Breast epithelium (tissue), 4 donors: ENCODE results near the gene KLHL7. TPM values are rescaled to one million over a fixed set of nuclear protein-coding genes. Genes with fewer than 3 reads are reported as not detected.
"Not testable (repeated sequence)": the region's sequence is repeated elsewhere in the genome, so short reads cannot be mapped to it uniquely, and the experiment has no call there.

Source experiments
- DNase-seq, 2 donors: peaks; one replicate each; pipeline ENCODE4 v3.0.0-alpha.2; 2019; ENCODE audit warnings: low spot score in 2 of 2
- H3K27ac ChIP-seq, 2 donors: fragments of 200-600 bp; sonication (generic) in 1 of 2; one replicate each; pipeline ENCODE4 v1.5.1; 2016 to 2019; ENCODE audit warnings: mild to moderate bottlenecking in 1 of 2
- H3K27me3 ChIP-seq, 2 donors: fragments of 200-600 bp; sonication (generic) in 1 of 2; one replicate each; pipeline versions ENCODE4 v1.5.1 to v1.6.0; 2017 to 2019; ENCODE audit warnings: control low read depth in 1 of 2, mild to moderate bottlenecking in 1 of 2
- H3K36me3 ChIP-seq: fragments of 200-600 bp; one replicate; pipeline ENCODE4 v1.5.1; 2019
- H3K4me1 ChIP-seq, 2 donors: fragments of 200-600 bp; sonication (generic); one replicate each; pipeline ENCODE4 v1.5.1; 2016 to 2019; ENCODE audit warnings: control low read depth in 1 of 2
- H3K4me3 ChIP-seq, 3 donors: fragments of 200-600 bp; sonication (generic); 1 replicate in 2 of 3; 2 replicates in 1 of 3; pipeline ENCODE4 v1.5.1; 2016 to 2019; ENCODE audit warnings: mild to moderate bottlenecking in 3 of 3, moderate library complexity in 2 of 3
- H3K9me3 ChIP-seq, 2 donors: fragments of 200-600 bp; sonication (generic) in 1 of 2; one replicate each; pipeline ENCODE4 v1.5.1; 2016 to 2019; ENCODE audit warnings: control low read depth in 1 of 2
- CTCF ChIP-seq, 3 donors: fragments of 450-650 bp; IDR thresholded peaks; one replicate each; pipeline ENCODE4 v1.5.1; 2016 to 2017; ENCODE audit warnings: antibody characterized with exemption in 3 of 3, mild to moderate bottlenecking in 3 of 3, moderate library complexity in 3 of 3
- POLR2A ChIP-seq: fragments of 450-650 bp; IDR thresholded peaks from one replicate; pipeline ENCODE4 v1.6.1; 2016; ENCODE audit warnings: antibody characterized with exemption, mild to moderate bottlenecking, moderate library complexity
- POLR2AphosphoS5 ChIP-seq, 3 donors: sonication (generic); formaldehyde crosslinking; IDR thresholded peaks; one replicate each; pipeline ENCODE4 v1.6.1; 2017; ENCODE audit warnings: antibody characterized with exemption in 3 of 3
- intact Hi-C: fragments of 100-400 bp; cut with DNase I; formaldehyde crosslinking; loops from one replicate; pipeline ENCODE4 v1.15.1; 2023; ENCODE audit warnings: low total_unique reads
- total RNA-seq, 3 donors: library from RNA; depleted of rRNA; stranded (reverse); fragments of >200 nt; gene quantifications; one replicate each; pipeline ENCODE4 v1.1.0, GENCODE V29; 2016

The KLHL7 gene
- total RNA-seq, 3 donors from 2014 or later: 28.5 to 39.2 (median 29.0) TPM

- Histone ChIP-seq H3K36me3 (no peaks in the 10 kb centered on the region), H3K4me3 (no peak overlapping the region), H3K9me3 (no peaks in the 10 kb centered on the region), H3K27ac (no peak overlapping the region), H3K4me1 (peaks cover 0 to 12% of the 10 kb centered on the region in 2 donors), H3K27me3 (no peaks in the 10 kb centered on the region)
- DNase-seq: no peak
- TF ChIP-seq CTCF (IDR thresholded peaks at IDR 0.05) (no peak), POLR2AphosphoS5 (IDR thresholded peaks at IDR 0.05) (no peak), POLR2A (no peak)
- intact Hi-C loops: no loop called here
Measured at GRCh38 chr7:23184291-23184690, 78.7 kb downstream of the KLHL7 start.

GRCh38 chr7:23184709-23185359, 79.2 kb downstream of the KLHL7 start:
- no peak for DNase-seq
- Histone ChIP-seq H3K9me3 (no peaks in the 10 kb centered on the region), H3K36me3 (no peaks in the 10 kb centered on the region), H3K4me3 (no peak overlapping the region), H3K4me1 (peaks cover 0 to 12% of the 10 kb centered on the region in 2 donors), H3K27ac (no peak overlapping the region), H3K27me3 (no peaks in the 10 kb centered on the region)
- TF ChIP-seq CTCF (IDR thresholded peaks at IDR 0.05) (peak in 1 of 3 donors; percentile 30), POLR2AphosphoS5 (IDR thresholded peaks at IDR 0.05) (no peak)
- intact Hi-C loops: no loop called here

GRCh38 chr7:23185980-23186379, 80.4 kb downstream of the KLHL7 start:
- no peak for DNase-seq
- no peaks in the 10 kb centered on the region for H3K9me3 ChIP-seq
- intact Hi-C loops: no loop called here
- no peaks in the 10 kb centered on the region for H3K27me3 ChIP-seq
- H3K27ac ChIP-seq: no peak overlapping the region
- no peaks in the 10 kb centered on the region for H3K36me3 ChIP-seq
- TF ChIP-seq POLR2A: no peak
- TF ChIP-seq POLR2AphosphoS5 (IDR thresholded peaks at IDR 0.05): no peak
- TF ChIP-seq CTCF (IDR thresholded peaks at IDR 0.05): no peak
- no peak overlapping the region for H3K4me3 ChIP-seq
- peaks cover 0 to 12% of the 10 kb centered on the region in 2 donors for H3K4me1 ChIP-seq

GRCh38 chr7:23191022-23191421, 85.4 kb downstream of the KLHL7 start:
- TF ChIP-seq POLR2AphosphoS5 (IDR thresholded peaks at IDR 0.05) (no peak), CTCF (IDR thresholded peaks at IDR 0.05) (no peak), POLR2A (no peak)
- Histone ChIP-seq H3K9me3 (no peaks in the 10 kb centered on the region), H3K4me1 (no peaks in the 10 kb centered on the region), H3K27me3 (no peaks in the 10 kb centered on the region), H3K27ac (no peak overlapping the region), H3K4me3 (no peak overlapping the region), H3K36me3 (no peaks in the 10 kb centered on the region)
- no peak for DNase-seq
- intact Hi-C loops: no loop called here

GRCh38 chr7:23193650-23194227, 88.2 kb downstream of the KLHL7 start:
- H3K4me3 ChIP-seq, H3K9me3 ChIP-seq, intact Hi-C loops, H3K36me3 ChIP-seq, DNase-seq, H3K27me3 ChIP-seq, H3K4me1 ChIP-seq, H3K27ac ChIP-seq: not testable (repeated sequence)
